Activated T-helper 9 cell treated with anti-CD3 and anti-CD28 coated beads, Interleukin-2, amount 50 U/mL, for 16 hours (primary cell): ENCODE measurements around the gene CFAP221.

Experiments used
- DNase-seq: peaks from one replicate; pipeline ENCODE4 v3.0.0-alpha.2; 2020; ENCODE audit warnings: low read depth

CFAP221 gene

DNA sequence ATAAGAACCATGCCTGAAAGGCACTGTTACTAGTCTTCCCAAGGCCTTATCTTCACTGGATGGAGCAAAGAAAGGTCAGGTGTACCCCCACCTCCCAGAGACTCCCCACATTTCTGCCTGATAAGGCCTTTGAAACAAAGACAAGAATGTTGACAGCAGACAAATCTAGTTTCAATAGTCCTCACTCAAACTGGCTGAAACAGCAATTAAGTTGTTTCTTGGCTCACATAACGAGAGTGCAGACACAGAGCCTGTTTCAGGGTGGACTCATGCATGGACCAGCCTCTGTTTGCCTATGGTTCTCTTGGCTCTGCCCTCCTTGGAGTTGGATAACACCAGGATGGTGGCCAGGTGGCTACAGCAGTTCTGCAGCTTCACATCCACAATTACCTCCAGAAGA is 7.5 kb upstream of the CFAP221 start:
- no peak for DNase-seq

DNA sequence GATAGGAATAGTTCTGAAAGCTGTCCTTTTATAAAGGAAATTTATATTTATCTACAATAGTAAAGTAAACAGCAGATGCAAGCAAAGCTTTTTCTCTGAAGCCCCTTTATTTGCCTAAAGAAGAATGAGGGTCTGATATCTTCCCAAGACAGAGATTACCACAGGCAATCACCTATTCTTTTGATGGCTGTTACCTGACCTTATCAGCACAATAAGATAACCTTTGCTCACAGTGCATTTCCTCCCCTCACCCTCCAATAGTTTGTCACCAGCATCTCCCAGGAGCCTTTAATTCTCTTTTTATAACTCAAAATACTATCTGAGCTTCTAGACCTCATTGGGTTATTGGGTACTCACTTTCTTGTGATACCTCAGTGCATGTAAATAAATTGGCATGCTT is 6.5 kb upstream of the CFAP221 start:
- DNase-seq, result no peak

DNA sequence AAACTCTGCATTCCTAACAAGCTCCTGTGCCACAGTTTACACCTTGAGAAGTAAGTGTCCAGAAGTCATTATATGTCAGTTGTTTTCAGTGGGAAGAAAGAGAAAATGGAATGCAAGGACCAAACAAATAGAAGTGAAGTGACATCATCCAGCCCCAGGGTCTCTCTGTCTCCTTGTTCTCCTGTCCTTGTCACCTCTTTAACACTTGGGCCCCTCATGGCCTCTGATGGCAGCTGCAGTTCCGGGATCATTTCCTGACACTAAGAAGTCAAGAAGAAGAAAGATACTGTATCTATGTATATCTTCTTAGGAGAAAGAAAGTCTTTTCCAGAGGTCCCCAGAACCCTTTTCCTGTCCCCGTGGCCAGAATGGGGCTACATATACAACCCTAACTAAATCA is 2.8 kb upstream of the CFAP221 start:
- no peak for DNase-seq

- DNase-seq, result no peak
These were observed 758 bp downstream of the CFAP221 start for GRCh38 chr2:119544939-119545475.

- DNase-seq, result no peak
These were observed 1.7 kb downstream of the CFAP221 start for GRCh38 chr2:119545754-119546446.

GRCh38 chr2:119546447-119546767 is 2.2 kb downstream of the CFAP221 start:
- DNase-seq, result no peak

- no peak for DNase-seq
These were observed 4.4 kb downstream of the CFAP221 start for GRCh38 chr2:119548516-119549120.

DNA sequence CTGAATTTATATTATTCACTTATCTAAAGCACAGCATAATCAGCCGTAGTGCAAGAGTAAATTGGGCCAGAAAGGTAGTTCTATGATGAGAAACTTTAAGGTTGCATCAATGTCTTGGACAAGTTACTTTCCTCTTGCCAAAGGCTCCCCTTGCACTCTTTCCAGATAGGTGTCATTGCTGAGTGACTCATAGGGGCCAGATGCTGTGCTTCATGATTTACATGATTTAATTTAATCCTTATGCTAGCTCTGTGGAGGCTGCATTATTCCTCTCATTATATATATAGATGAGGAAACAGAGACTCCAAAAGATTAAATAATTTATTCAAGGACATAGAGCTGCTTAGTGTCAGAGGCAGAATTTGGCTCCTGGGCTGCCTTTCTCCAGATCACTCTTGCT is 5.0 kb downstream of the CFAP221 start:
- DNase-seq, result no peak

- DNase-seq, result no peak
These were observed 6.1 kb downstream of the CFAP221 start for GRCh38 chr2:119550346-119550745.

GRCh38 chr2:119550856-119551255 is 6.6 kb downstream of the CFAP221 start:
- DNase-seq, result no peak

- no peak for DNase-seq
These were observed 8.7 kb downstream of the CFAP221 start for GRCh38 chr2:119552902-119553301.

- DNase-seq, result no peak
These were observed 9.6 kb downstream of the CFAP221 start for GRCh38 chr2:119553687-119554344.

GRCh38 chr2:119565481-119565880 is 21.2 kb downstream of the CFAP221 start:
- DNase-seq, result no peak

GRCh38 chr2:119567292-119567691 is 23.0 kb downstream of the CFAP221 start:
- no peak for DNase-seq

GRCh38 chr2:119574108-119574815 is 30.0 kb downstream of the CFAP221 start:
- no peak for DNase-seq

DNA sequence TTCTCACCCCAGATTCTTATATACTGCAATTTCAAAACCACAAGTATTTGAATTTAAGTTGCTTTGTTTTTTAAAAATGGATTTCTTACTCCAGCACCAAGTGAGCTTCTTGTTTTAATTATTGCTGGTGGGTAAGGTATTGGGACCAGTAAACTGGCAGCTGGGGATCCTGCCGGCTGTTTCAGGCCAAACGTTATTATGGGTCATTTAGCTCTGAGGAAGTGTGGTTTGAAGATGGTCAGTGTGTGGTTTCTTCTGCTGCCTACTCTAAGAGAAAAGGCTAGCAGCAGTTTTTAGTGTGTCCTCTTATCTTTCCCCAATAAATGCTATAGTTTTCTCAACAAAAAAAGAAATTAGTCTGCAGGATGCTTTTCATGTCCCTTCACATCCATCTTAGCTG is 30.6 kb downstream of the CFAP221 start:
- DNase-seq, result no peak

- DNase-seq, result no peak
These were observed 31.2 kb downstream of the CFAP221 start for GRCh38 chr2:119575439-119575838.

- DNase-seq, result no peak
These were observed 35.4 kb downstream of the CFAP221 start for GRCh38 chr2:119579424-119580295.

GRCh38 chr2:119580550-119581072 is 36.4 kb downstream of the CFAP221 start:
- no peak for DNase-seq

DNA sequence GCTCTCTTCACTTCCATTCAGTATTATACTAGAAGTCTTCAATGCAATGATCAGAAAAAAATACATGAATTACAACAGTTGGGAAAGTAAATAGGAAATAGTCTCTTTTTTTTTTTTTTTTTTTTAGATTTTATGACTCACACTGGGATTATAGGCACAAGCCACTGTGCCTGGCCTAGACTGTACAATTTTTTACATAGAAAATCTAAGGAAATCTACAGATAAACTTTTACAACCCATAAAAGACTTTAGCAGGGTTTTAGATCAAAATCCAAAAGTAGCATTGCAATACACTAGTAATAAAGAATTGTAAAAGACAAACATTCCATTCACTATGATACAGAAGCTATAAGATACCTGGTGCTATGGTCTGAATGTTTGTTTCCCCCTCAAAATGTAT is 39.0 kb downstream of the CFAP221 start:
- DNase-seq, result no peak

GRCh38 chr2:119584469-119584868 is 40.2 kb downstream of the CFAP221 start:
- no peak for DNase-seq

GRCh38 chr2:119586085-119586484 is 41.8 kb downstream of the CFAP221 start:
- no peak for DNase-seq
